ENCODE results near the gene SLC51B. TPM values are rescaled to one million over a fixed set of nuclear protein-coding genes. Genes with fewer than 3 reads are reported as not detected.

Gene SLC51B
- total and polyA plus RNA-seq, 9 of the 15 experiments (the other 6 are each of a cell fraction or from before 2014, with no cell fraction given) = not detected

DNA sequence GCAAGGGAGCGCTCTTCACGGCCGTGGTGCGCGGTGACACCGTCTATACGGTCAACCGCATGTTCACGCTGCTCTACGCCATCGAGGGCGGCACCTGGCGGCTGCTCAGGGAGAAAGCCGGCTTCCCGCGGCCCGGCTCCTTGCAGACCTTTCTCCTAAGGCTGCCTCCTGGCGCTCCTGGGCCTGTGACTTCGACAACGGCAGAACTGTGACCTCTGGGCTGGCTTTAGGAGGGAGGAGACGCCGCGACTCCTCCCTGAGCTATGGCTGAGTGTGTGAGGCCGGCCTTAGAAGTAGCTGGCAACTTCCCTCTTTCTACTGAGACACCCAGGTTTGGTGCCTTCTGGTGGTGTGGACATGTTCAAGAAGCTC, 32.8 kb downstream of the SLC51B start:
- FAIRE-seq (no peak), ATAC-seq (peak; percentile 47), DNase-seq (ENCODE audit: extremely low read depth in 1 of 4, low spot score in 3 of 4) (no peak)
- intact Hi-C loops (cut with micrococcal nuclease) (no loop called here), in situ Hi-C loops (cut with MboI) (no loop called here)
- no peak overlapping the region for H3K4me2 ChIP-seq (ENCODE audit: insufficient read depth, low read length)
- WGBS (ENCODE audit: insufficient coverage, low coverage, missing lambda C conversion rate) = 29% methylated on average over 19 of the region's 24 CpGs
- peaks cover 11 to 29% of the 10 kb centered on the region in 2 experiments for H3K27me3 ChIP-seq (ENCODE audit: control insufficient read depth in 2 of 2, insufficient read depth in 2 of 2, low read length in 2 of 2)
- H3K36me3 ChIP-seq (ENCODE audit: control insufficient read depth, insufficient read depth, low read length) = no peaks in the 10 kb centered on the region
- H3K79me2 ChIP-seq (ENCODE audit: control insufficient read depth, insufficient read depth, low read length) = no peaks in the 10 kb centered on the region
- no peak overlapping the region for H3K4me3 ChIP-seq
- TF ChIP-seq L3MBTL2 (IDR thresholded peaks at IDR 0.05) = peak; percentile 39; the same call in 1 of the 2 replicates
- TF ChIP-seq, protein P1, sequence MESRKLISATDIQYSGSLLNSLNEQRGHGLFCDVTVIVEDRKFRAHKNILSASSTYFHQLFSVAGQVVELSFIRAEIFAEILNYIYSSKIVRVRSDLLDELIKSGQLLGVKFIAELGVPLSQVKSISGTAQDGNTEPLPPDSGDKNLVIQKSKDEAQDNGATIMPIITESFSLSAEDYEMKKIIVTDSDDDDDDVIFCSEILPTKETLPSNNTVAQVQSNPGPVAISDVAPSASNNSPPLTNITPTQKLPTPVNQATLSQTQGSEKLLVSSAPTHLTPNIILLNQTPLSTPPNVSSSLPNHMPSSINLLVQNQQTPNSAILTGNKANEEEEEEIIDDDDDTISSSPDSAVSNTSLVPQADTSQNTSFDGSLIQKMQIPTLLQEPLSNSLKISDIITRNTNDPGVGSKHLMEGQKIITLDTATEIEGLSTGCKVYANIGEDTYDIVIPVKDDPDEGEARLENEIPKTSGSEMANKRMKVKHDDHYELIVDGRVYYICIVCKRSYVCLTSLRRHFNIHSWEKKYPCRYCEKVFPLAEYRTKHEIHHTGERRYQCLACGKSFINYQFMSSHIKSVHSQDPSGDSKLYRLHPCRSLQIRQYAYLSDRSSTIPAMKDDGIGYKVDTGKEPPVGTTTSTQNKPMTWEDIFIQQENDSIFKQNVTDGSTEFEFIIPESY (CRISPR knock-in tag; IDR thresholded peaks at IDR 0.05) = 0 out of 2 replicates have a peak, but pooled peaks have one; percentile 79
- peak; percentile 16; the same call in 1 of the 2 replicates for TF ChIP-seq NFIC (IDR thresholded peaks at IDR 0.05)
- TF ChIP-seq, protein P2, sequence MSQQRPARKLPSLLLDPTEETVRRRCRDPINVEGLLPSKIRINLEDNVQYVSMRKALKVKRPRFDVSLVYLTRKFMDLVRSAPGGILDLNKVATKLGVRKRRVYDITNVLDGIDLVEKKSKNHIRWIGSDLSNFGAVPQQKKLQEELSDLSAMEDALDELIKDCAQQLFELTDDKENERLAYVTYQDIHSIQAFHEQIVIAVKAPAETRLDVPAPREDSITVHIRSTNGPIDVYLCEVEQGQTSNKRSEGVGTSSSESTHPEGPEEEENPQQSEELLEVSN (IDR thresholded peaks at IDR 0.05; ENCODE audit: borderline replicate concordance in 1 of 2, extremely low read depth in 1 of 2, insufficient read depth in 1 of 2, insufficient read length in 1 of 2, low read depth in 1 of 2, low read length in 1 of 2, poor library complexity in 1 of 2, severe bottlenecking in 1 of 2) = peak in 1 of 2 experiments; percentile 32
- no peak for TF ChIP-seq BRD9 (IDR thresholded peaks at IDR 0.05; ENCODE audit: low read depth, partially characterized antibody)
- TF ChIP-seq ZFX (CRISPR knock-in tag; IDR thresholded peaks at IDR 0.05) = 0 out of 2 replicates have a peak, but pooled peaks have one; percentile 15
- TF ChIP-seq, protein P3, sequence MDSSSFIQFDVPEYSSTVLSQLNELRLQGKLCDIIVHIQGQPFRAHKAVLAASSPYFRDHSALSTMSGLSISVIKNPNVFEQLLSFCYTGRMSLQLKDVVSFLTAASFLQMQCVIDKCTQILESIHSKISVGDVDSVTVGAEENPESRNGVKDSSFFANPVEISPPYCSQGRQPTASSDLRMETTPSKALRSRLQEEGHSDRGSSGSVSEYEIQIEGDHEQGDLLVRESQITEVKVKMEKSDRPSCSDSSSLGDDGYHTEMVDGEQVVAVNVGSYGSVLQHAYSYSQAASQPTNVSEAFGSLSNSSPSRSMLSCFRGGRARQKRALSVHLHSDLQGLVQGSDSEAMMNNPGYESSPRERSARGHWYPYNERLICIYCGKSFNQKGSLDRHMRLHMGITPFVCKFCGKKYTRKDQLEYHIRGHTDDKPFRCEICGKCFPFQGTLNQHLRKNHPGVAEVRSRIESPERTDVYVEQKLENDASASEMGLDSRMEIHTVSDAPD (CRISPR knock-in tag; IDR thresholded peaks at IDR 0.05) = no peak
- TF ChIP-seq ZNF184 (CRISPR knock-in tag; IDR thresholded peaks at IDR 0.05) = no peak
- no TSS peak for BruUV-seq (replicated peaks)
- H3K9ac ChIP-seq (ENCODE audit: insufficient read depth in 1 of 2, low read depth in 2 of 2, low read length in 2 of 2) = no peak overlapping the region
- H2AFZ ChIP-seq (ENCODE audit: low read depth, low read length) = no peak overlapping the region
- CTCF ChIA-PET (ENCODE audit: low intra/inter-chr PET ratio) = no interaction called here
- no peak overlapping the region for H3K27ac ChIP-seq (ENCODE audit: extremely low read depth, low read depth, low read length)
- H3K4me1 ChIP-seq (replicated peaks in 1 of 2; ENCODE audit: control insufficient read depth in 2 of 2, insufficient read depth in 2 of 2, low read length in 2 of 2) = peaks cover 0 to 16% of the 10 kb centered on the region in 2 experiments; a peak in 2 of 5 replicates
- H3K9me1 ChIP-seq (ENCODE audit: control insufficient read depth, insufficient read depth, low read length) = no peaks in the 10 kb centered on the region
- H3K9me3 ChIP-seq (replicated peaks; ENCODE audit: control insufficient read depth, insufficient read depth, low read depth, low read length) = no peaks in the 10 kb centered on the region; the same call in 1 of the 2 replicates
- no peaks in the 10 kb centered on the region for H4K20me1 ChIP-seq (replicated peaks; ENCODE audit: control insufficient read depth, insufficient read depth, low read length)
- POLR2A ChIA-PET = no interaction called here
